Coronary artery (tissue), 2 donors: ENCODE measurements around the gene FREM3.

Experiments
- DNase-seq: peaks from one replicate; pipeline ENCODE4 v3.0.0-alpha.2; 2017; ENCODE audit warnings: low spot score
- H3K27ac ChIP-seq, 2 donors: fragments of 200-600 bp; sonication (generic); one replicate each; pipeline ENCODE4 v1.5.1; 2016 to 2019
- H3K4me3 ChIP-seq: fragments of 200-600 bp; sonication (generic); 2 replicates; pipeline ENCODE4 v1.5.1; 2016; ENCODE audit warnings: mild to moderate bottlenecking, moderate library complexity
- TF ChIP-seq, protein P1 (sequence below): fragments of 200-600 bp; sonication (generic); IDR thresholded peaks from one replicate; pipeline ENCODE4 v1.5.1; 2019; ENCODE audit warnings: antibody characterized with exemption

FREM3 gene

DNA sequence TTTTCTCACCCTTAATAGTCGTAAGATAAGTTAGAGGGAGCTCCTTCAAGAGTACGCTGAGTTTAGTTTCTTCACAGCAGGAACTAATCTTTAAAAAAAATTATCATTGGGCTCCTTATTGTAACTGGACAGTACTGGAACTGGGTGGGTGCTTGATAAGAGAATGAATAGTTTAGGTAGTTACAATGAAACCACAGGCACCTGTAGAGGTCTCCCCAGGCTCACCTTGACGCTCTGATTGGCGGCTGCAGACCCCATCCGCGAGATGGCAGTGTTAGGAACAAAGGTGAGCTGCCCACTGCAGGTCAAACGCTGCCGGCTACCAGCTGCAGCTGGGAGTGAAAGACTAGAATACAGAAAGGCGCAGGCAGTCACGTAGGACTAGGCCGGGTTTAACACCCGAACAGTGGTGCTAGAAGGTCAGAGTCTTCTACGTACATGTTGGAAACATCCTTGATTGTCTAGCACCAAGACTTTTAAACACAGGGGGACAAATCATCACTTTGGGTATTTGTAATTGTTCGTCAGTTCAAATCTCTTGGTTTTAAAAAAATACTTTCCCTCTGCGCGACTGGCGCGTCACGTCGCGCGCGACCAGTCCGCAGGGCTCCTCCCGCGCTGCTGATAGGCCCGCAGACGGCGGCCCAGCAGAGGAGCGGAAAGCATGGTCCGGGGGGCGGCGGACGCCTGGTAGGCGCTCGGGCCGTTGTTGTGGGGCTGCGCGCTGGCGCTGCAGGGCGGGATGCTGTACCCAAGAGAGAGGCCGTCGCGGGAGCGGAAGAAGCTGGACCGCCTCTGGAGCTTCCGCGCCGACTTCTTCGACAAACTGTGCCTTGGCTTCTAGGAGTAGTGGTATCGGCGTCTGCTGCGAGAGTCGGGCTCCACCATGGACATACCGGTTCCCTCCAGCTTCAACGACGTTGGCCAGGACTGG, 141.4 kb downstream of the FREM3 start:
- DNase-seq, result peak; percentile 75
- Histone ChIP-seq H3K27ac (peak overlapping the region; percentile 48 to 50), H3K4me3 (peak overlapping the region; percentile 71)
- TF ChIP-seq, protein P1, sequence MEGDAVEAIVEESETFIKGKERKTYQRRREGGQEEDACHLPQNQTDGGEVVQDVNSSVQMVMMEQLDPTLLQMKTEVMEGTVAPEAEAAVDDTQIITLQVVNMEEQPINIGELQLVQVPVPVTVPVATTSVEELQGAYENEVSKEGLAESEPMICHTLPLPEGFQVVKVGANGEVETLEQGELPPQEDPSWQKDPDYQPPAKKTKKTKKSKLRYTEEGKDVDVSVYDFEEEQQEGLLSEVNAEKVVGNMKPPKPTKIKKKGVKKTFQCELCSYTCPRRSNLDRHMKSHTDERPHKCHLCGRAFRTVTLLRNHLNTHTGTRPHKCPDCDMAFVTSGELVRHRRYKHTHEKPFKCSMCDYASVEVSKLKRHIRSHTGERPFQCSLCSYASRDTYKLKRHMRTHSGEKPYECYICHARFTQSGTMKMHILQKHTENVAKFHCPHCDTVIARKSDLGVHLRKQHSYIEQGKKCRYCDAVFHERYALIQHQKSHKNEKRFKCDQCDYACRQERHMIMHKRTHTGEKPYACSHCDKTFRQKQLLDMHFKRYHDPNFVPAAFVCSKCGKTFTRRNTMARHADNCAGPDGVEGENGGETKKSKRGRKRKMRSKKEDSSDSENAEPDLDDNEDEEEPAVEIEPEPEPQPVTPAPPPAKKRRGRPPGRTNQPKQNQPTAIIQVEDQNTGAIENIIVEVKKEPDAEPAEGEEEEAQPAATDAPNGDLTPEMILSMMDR, result peak; percentile 28

- H3K4me3 ChIP-seq, result no peak overlapping the region
- no peak overlapping the region for H3K27ac ChIP-seq
- DNase-seq, result no peak
- TF ChIP-seq, protein P1, result no peak
These were observed 142.2 kb downstream of the FREM3 start for GRCh38 chr4:143558286-143558685.

DNA sequence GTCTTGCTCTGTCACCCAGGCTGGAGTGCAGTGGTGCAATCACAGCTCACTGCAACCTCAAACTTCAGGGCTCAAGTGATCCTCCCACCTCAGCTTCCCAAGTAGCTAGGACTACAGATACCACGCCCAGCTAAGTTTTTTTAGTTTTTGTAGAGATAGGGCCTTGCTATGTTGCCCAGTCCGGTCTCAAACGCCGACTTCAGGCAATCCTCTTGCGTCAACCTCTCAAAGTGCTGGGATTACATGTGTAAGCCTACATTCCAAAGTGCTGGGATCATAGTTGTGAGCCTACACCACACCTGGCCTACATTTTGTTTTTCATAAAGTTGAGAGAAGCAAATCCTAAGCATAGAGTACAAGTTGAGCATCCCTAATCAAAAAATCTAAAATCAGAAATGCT, 144.8 kb downstream of the FREM3 start:
- H3K27ac ChIP-seq, result no peak overlapping the region
- no peak overlapping the region for H3K4me3 ChIP-seq
- TF ChIP-seq, protein P1, result no peak
- DNase-seq, result no peak

DNA sequence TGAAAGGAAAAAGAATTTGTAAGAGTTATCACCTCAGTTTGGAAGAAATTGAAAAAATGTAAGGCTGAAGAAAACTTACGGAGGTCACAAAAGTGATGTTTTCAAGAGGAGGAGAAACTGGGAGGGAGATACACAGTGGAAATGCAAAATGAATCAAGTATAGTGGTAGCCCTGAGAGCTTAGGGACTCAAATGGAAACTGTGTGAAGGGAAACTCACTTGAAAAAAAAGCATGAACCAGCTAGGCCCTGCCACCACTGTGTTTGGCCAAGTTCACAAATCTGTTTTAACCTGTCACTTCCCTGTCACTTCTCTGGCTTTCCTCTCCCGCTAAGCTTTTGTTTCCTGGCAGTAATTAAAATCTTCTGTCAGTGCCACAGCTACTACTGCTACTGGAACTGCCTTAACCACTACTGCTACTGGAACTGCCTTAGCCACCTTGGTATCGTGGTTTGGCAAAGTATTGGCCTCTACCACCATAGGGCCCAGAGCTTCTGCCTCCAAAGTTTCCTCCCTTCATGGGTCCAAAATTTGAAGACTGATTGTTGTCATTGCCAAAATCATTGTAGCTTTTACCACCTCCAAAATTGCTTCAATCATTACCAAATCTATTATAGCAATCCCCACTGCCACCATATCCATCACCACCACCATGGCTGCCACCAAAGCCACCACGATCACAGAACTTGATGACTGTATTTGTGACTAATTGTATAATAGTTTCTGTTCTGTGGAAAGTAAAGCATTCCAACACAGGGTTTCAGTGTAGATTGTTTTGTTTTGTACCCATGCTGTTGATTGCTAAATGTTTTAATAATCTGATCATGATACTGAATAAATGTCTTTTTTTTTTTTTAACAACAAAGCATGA, 145.5 kb downstream of the FREM3 start:
- no peak for DNase-seq
- Histone ChIP-seq H3K4me3 (no peak overlapping the region), H3K27ac (no peak overlapping the region)
- TF ChIP-seq, protein P1, result no peak

DNA sequence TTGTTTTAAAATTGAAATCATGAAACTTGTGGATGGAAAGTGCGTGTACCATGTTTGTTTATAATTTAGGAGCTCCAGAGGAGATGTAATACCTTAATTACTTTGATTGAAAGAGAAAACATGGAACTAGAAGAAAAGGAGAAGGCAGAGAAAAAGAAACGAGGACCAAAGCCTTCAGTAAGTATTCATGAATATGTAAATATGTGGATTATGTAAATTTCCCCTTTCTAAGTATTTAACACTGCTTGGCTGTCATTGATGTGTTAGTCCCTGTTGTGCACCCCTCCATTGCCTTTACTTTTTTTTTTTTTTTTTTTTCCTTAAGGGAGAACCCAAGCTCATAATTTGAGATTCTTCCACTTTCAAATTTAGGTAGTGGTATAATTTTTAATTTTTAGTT, 150.5 kb downstream of the FREM3 start:
- Histone ChIP-seq H3K27ac (no peak overlapping the region), H3K4me3 (no peak overlapping the region)
- no peak for DNase-seq
- TF ChIP-seq, protein P1, result no peak

DNA sequence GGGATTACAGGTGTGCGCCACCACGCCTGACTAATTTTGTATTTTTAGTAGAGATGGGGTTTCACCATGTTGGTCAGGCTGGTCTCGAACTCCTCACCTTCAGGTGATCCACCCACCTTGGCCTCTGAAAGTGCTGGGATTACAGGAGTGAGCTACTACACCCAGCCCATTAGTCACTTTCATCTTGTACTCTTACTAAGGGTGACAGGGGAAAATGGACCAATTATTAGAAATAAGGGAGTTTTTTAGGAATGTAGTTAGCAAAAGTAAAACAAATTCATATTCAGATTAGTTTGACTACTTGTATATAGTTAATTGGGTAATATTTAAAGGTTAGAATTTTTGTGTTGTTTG, 160.8 kb downstream of the FREM3 start:
- DNase-seq, result no peak
- no peak overlapping the region for H3K27ac ChIP-seq
- TF ChIP-seq, protein P1, result no peak
- H3K4me3 ChIP-seq, result no peak overlapping the region
